ENCODE measurements around the gene ZBED5. TPM values are rescaled to one million over a fixed set of nuclear protein-coding genes. Genes with fewer than 3 reads are reported as not detected.
"Not testable (repeated sequence)": the region's sequence is repeated elsewhere in the genome, so short reads cannot be mapped to it uniquely, and the experiment has no call there.

ZBED5 gene
- polyA plus RNA-seq, 3 donors = 10.7 to 19.3 (median 15.1) TPM

DNA sequence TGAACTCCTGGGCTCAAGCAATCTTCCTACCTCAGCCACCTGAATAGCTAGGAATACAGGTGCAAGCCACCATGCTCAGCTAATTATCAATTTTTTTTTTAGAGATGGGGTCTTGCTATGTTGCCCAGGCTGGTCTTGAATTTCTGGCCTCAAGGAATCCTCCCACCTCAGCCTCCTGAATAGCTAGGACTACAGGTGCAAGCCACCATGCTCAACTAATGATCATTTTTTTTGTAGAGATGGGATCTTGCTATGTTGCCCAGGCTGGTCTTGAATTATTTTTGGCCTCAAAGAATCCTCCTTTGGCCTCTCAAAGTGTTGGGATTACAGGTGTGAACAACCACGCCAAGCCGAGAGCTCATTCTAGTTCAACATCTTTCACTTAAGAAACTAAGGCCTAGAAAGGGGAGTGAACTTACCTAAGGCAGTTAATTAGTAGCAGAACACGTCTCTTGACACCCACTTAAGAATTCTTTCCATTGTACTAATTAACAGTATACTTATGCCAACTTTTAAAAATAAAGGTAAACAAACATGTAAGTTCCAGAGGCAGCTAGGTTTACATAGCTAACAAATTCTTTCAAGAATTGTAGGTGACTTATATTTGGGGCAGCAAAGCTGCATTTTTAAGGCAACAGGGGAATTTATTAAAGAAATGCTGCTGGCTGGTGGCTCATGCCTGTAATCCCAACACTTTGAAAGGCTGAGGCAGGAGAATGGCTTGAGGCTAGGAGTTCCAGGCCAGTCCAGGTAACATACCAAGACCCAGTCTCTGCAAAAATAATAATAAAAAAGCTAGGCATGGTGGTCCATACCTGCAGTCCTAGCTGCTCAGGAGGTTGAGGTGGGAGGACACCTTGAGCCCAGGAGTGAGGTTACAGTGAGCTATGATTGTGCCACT lies 9.6 kb downstream of the ZBED5 start:
- WGBS, 3 donors = 86 to 93% (median 91%) methylated on average over 3 of the region's 3 CpGs
- H3K27ac ChIP-seq (ENCODE audit: low read depth, low read length) = no peak overlapping the region

DNA sequence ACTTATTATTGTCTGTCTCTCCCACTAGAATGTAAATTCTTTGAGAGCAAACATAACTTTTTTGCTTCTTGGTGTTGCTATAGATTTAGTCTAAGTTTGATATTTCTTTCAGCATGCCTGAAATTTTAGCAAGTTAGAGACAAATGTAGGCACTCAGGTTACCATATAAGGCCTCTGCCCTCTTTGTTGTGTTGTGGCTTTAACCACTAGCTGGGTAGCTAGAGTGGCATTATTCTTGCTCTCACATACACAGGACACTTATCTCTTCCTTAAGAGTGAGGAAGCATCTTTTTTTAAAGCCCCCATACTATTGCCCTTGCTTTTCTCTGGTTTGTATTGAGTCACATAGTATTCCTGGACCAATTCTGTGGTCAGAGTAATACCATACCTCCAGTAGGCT lies 11.2 kb downstream of the ZBED5 start:
- no peak overlapping the region for H3K27ac ChIP-seq (ENCODE audit: low read depth, low read length)

DNA sequence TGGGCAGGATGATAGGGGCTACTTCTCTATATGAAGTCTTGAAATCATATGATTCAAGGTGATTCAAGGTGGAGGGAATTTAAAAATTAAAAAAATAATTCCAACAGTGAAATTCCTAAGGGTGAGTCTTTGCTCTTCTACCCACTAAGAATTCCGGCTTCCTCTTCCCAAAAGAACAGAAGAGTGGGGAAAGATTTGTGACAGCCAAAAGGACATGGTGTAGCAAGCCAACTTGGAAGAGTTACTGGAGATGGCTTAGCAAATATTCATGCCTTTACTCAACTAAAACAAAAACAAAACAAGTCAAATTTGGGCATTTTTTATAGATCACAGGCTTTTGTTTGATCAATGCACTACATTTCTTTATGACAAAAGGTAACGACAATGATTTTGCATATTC lies 12.3 kb downstream of the ZBED5 start:
- 85 to 89% (median 89%) methylated on average over 2 of the region's 2 CpGs for WGBS, 3 donors
- H3K27ac ChIP-seq (ENCODE audit: low read depth, low read length) = no peak overlapping the region

- no peak overlapping the region for H3K27ac ChIP-seq (ENCODE audit: low read depth, low read length)
These were observed 13.1 kb downstream of the ZBED5 start for GRCh38 chr11:10844796-10845195.

GRCh38 chr11:10844356-10844755 lies 13.5 kb downstream of the ZBED5 start:
- no peak overlapping the region for H3K27ac ChIP-seq (ENCODE audit: low read depth, low read length)

- H3K27ac ChIP-seq (ENCODE audit: low read depth, low read length) = no peak overlapping the region
- 60 to 69% (median 64%) methylated on average over 3 of the region's 3 CpGs for WGBS, 3 donors
These were observed 19.0 kb downstream of the ZBED5 start for GRCh38 chr11:10838881-10839280.

DNA sequence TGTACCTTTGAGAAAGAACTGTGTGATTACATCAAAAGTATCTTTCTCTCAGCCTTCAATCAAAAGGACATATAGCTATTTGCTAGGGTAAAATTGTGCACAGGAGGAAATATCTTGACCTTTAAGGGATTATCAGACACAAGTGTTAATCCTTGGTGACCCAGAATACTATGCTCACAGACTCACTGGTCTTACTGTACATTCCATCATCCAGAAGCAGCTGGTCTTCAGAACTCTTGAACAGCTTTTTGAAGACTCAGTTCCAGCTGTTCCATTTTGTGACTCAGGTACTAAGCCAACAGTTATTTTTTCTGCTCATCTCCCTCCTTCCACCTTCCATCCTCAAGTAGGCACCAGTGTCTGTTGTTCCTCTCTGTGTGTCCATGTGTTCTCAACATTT lies 19.8 kb downstream of the ZBED5 start:
- H3K27ac ChIP-seq (ENCODE audit: low read depth, low read length) = no peak overlapping the region

- H3K27ac ChIP-seq (ENCODE audit: low read depth, low read length) = not testable (repeated sequence)
- 88 to 94% (median 94%) methylated on average over 4 of the region's 4 CpGs for WGBS, 3 donors
These were observed 21.0 kb downstream of the ZBED5 start for GRCh38 chr11:10836884-10837283.

- 95 to 98% (median 95%) methylated on average over 4 of the region's 4 CpGs for WGBS, 3 donors
These were observed 28.7 kb downstream of the ZBED5 start for GRCh38 chr11:10829139-10829538.

DNA sequence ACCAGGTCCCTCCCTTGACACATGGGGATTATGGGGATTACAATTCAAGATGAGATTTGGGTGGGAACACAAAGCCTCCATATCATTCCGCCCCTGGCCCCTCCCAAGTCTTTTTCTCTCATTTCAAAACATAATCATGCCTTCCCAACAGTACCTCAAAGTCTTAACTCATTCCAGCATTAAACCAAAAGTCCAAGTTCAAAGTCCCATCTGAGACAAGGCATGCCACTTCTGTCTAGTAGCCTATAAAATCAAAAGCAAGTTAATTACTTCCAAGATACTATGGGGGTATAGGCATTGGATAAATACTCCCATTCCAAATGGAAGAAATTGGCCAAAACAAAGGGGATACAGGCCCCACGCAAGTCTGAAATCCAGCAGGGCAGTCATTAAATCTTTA lies 29.5 kb downstream of the ZBED5 start:
- whole genome bisulfite sequencing, 3 donors = 70 to 97% (median 88%) methylated on average over 2 of the region's 2 CpGs
- H3K27ac ChIP-seq (ENCODE audit: low read depth, low read length) = no peak overlapping the region

More at GRCh38 chr11:10829139-10829538, 28.7 kb downstream of the ZBED5 start:
- H3K27ac ChIP-seq (ENCODE audit: low read depth, low read length) = no peak overlapping the region

- WGBS, 3 donors = 42 to 82% (median 68%) methylated on average over 3 of the region's 3 CpGs
- H3K27ac ChIP-seq (ENCODE audit: low read depth, low read length) = no peak overlapping the region
These were observed 33.0 kb downstream of the ZBED5 start for GRCh38 chr11:10824888-10825287.

DNA sequence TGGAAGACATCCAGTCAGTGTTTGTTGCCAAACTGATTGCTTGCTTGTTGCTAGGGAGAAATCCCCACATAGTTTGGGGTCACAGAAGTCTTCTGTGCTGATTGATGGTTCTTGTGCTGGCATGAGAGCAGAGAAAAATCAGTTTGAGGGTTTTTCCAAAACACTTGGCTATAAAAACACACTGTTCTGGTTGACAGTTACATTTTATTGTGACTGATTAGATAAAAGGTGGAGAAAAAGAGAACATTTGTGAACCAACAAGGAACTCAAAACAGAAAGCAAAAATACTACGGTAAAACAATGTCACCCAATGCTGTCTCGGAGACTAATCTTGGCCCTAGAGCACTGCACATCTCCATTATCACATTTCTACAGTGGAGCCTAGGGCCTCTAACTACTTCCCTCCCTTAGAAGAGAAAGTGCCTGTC lies 34.7 kb downstream of the ZBED5 start:
- WGBS, 3 donors = 38 to 64% (median 43%) methylated on average over 2 of the region's 2 CpGs
- H3K27ac ChIP-seq (ENCODE audit: low read depth, low read length) = no peak overlapping the region

GRCh38 chr11:10822491-10822890 lies 35.4 kb downstream of the ZBED5 start:
- not testable (repeated sequence) for H3K27ac ChIP-seq (ENCODE audit: low read depth, low read length)
- 82 to 93% (median 89%) methylated on average over 3 of the region's 3 CpGs for WGBS, 3 donors

GRCh38 chr11:10818594-10818993 lies 39.3 kb downstream of the ZBED5 start:
- 73 to 92% (median 89%) methylated on average over 1 of the region's 1 CpG for WGBS, 3 donors
- no peak overlapping the region for H3K27ac ChIP-seq (ENCODE audit: low read depth, low read length)

- H3K27ac ChIP-seq (ENCODE audit: low read depth, low read length) = no peak overlapping the region
These were observed 43.9 kb downstream of the ZBED5 start for GRCh38 chr11:10813945-10814344.

- H3K27ac ChIP-seq (ENCODE audit: low read depth, low read length) = peak overlapping the region; percentile 28
- 2 to 3% (median 3%) methylated on average over 29 of the region's 29 CpGs for WGBS, 3 donors
These were observed 48.3 kb downstream of the ZBED5 start for GRCh38 chr11:10809373-10810160.

DNA sequence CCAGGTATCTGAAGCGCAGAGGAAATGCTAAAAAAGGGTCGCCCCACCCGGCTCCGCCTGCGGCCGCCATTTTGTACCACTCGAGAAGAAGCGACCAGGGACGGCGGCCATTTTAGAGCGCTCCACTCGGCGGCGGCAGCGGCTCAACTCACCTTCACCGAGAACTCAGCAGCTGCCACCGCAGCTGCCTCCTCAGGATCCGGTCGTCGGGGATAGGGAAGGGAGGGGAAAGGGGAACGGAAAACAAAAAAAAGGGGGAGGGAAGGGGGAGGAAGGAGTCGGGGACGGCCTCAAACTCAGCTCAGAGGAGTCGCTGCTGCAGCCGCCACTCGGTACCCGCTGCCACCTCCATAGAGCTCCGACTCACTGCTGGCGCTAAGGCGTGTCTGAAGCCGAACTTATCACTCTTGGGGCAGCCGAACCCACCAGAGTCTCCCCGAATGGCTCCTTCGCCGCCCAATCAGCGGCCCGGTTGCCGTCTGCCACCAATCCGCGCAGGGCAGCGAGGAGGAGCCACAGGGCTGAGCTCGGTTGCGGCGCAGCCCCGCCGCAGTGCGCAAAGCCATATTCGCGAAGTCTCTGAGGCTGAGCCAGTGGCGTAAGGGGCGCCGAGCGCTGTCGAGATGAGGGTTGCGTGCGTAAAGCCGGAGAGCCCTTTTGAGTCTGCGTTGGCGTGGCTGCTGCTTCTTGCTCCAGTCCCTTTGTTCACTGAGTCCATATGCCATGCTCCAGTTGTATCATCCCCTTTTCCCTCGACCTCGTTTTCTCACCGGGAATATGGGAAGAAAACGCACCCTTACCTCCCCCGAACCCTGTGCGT lies 49.1 kb downstream of the ZBED5 start, which contains the start of gene EIF4G2:
Gene EIF4G2, minus strand, starts transcription at position 374 of the 820 bp plus-strand sequence.
- peak within 1 kb of the TSS; percentile 77 for H3K27ac ChIP-seq (ENCODE audit: low read depth, low read length)
- 0% methylated on average over 65 of the region's 65 CpGs for WGBS, 3 donors

DNA sequence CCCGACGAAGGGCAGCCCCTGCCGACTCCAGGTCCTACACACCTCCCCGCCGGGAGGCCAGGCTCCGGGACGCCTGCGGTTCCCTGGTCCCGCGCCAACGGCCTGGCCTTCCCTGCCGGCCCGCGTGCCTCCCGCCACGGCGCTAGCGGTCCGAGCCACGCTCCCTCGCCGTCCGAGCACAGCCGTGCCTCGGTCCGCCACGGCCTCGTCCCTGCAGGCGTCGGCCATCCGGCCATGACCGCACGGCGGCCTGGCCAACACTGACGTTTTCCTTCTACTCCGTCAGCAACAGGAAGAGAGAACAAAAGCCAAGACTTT lies 49.7 kb downstream of the ZBED5 start:
- 0 to 1% (median 1%) methylated on average over 36 of the region's 36 CpGs for WGBS, 3 donors
- H3K27ac ChIP-seq (ENCODE audit: low read depth, low read length) = peak overlapping the region; percentile 77

Measured in adipose tissue (tissue), 3 donors.